GM19193 (cell line): ENCODE data around the gene PIAS4.

ENCODE experiments used
- POLR2A ChIP-seq: IDR thresholded peaks from 4 replicates; pipeline ENCODE4 v1.6.1; 2011; ENCODE audit not compliant: insufficient read depth, insufficient read length; ENCODE audit errors: extremely low read depth

Gene PIAS4

GRCh38 chr19:4053423-4054324 lies 46.1 kb downstream of the PIAS4 start:
- TF ChIP-seq POLR2A: no peak

DNA sequence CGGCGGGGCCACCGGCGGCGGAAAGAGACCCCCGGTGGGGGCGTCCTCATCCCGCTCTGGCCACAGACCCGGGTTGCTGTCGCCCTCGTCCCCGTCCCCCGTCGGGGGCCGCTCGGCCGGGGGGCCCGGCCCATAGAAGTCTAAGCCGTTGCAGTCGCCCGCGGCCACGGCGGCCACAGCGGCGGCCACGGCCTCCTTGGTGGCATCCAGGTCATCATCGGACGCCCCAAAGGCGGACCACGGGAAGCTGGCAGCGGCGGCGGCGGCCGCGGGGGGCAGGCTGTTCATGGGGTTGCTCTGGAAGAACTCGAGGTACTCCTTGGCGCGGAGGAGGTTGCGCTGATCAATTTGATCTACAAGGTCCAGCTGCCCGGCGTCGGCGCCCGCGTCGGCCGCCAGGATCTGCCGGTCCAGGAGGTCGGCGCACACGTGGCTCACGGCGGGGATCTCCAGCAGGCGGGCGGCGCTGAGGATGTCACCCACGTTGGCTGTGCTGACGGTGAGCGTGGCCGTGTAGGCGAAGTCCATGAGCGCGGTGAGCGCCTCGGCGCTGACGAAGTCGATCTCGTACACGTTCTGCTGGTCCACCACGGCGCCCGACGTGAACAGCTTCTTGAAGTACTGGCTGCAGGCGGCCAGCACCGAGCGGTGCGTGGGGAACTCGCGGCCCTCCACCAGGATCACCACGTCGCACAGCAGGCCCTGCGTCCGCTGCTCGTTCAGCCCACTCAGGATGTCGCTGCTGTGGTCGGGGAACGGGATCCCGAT lies 47.1 kb downstream of the PIAS4 start:
- TF ChIP-seq POLR2A: no peak

- no peak for TF ChIP-seq POLR2A
These were observed 47.6 kb downstream of the PIAS4 start for GRCh38 chr19:4055209-4055552.

- no peak for TF ChIP-seq POLR2A
These were observed 50.6 kb downstream of the PIAS4 start for GRCh38 chr19:4057931-4058692.

- no peak for TF ChIP-seq POLR2A
These were observed 51.3 kb downstream of the PIAS4 start for GRCh38 chr19:4058693-4059452.

DNA sequence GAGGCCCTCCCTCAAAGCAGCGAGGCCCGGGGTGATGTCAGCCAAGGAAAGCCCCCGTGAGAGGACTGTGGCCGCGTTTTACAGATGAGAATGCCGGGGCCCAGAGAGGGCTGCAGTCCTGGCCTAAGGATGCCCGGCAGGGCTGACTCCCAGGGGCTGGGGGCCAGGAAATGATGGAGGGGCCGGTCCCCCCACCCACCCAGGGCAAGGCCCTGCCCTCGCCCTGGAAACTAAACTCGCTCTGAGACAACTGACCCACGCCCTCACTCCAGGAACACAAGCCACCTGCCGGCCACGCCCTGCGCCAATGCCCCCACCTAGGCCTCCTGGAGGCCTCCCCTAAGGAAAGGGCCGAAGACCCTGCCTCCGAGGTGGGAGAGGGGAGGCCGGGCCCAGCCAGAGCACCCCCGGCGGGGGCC lies 51.9 kb downstream of the PIAS4 start:
- no peak for TF ChIP-seq POLR2A

DNA sequence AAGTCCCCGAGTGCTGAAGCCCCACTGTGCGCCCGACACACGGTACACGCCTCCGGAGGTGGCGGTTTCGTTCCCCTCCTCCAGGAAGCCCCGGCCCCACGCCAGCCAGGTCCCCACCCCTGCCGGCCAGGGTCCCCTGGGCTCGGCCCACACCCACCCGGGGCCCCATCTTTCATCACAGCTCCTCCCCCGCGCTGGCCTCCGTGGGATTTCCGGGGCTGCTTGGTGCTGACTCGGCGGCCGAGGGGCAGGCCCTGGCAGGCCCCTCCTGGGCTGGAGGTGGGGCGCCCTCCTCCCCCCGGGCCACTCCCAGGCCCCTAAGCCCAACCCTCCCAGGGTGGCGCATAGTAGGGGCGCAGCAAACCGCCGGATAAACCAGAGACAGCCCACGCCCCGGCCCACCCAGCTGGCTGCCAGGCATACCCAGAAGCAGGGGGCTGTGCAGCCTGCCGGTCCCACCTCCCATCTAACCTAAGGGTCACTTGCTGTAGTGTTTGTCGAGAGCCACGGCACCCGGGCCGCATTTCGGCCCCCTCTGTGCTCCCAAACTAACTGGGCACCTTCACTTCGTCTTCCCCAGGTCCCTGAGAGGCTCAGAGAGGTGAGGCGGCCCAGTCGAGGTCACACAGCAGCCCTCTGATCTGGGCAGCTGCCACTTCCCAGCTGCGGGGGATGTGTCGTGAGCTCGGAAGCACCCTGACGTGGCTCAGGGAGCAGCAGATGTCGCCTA lies 52.5 kb downstream of the PIAS4 start:
- no peak for TF ChIP-seq POLR2A

- no peak for TF ChIP-seq POLR2A
These were observed 53.2 kb downstream of the PIAS4 start for GRCh38 chr19:4060621-4061177.

- no peak for TF ChIP-seq POLR2A
These were observed 53.7 kb downstream of the PIAS4 start for GRCh38 chr19:4061178-4061682.

DNA sequence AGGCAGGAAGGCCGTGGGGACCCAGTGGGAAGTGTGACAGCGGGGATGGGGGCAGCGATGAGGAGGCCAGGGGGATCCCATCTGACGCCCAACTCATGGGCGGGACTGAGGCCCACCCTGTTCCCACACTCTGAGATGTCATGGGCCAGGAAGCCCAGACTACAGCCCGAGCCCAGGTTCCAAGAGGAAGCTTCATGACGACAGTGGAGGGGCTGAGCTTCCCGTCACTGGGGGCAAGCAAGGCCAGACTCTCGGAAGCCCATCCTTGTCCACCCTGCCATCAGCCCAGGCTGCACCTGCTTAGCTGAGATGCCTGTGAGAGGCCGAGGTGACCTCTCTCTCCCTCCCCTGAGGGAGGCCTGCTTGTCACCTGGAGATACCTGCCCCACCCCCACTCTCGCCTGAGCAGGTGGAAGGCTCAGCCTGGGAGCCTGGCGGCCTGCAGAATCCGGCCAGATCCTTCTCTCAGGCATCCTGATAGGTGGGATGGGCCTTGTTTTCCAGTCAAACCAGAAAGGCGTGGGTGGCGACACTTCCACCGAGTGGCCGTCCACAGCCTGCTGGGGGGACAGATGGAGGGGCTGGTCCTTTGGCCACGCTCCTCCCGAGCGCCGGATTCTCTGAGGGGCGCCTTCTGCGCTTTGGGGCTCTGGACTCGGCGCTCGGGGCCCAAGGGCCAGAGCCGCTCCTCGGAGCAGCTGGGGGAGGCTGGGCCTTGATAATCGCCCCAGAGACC lies 54.3 kb downstream of the PIAS4 start:
- no peak for TF ChIP-seq POLR2A

DNA sequence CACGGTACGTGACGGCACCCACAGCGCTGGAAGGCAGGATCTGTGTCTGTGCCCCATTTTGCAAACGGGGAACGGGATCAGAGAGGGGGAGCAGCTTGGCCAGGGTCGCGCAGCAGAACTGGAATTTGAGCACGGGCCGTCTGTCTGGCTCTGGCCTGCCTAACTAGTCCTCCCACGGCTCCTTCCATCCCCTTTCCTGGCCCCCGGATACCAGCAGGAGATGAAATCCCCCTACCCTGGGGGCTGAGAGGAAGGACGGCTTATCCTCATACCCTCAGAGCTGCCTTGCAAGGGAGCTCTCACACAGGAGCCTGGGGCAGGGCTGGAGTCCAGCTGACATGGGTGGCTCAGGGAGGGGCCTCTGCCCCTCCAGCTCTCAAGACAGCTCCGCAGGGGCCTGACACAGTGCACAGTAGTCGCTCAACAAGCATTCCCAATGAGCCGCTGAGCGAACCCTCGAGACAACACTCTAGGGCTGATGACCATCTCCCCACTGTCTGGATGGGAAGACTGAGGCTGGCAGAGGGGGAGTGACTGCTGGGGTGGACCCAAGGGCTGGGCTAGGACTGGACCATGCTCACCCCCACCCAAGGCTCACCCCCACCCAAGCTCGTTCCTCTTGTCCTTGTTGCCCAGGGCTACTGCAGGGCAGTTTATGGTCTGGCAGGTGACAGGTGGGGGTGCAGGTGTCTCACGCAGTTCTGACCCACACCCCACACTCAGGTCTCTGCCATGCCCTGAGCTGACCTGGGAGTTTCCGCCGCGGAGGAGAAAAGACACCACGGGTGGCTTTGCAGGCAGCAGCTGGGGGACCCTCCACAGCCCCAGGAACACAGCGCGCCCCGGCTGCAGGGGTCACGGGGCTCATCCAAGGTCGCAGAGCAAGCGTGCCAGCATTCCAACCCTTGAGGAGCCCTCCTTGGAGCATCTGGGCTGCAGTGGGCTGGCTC lies 55.2 kb downstream of the PIAS4 start:
- no peak for TF ChIP-seq POLR2A
